Natural killer cell (primary cell): ENCODE data around the gene MRPS34. TPM values are rescaled to one million over a fixed set of nuclear protein-coding genes. Genes with fewer than 3 reads are reported as not detected.

Experiments
- ATAC-seq, 3 donors: fragments of 150-1000 bp in 2 of 3; fragments of 200-7000 bp in 1 of 3; cut with Tn5 transposase; 1 replicate in 1 of 3; 2 replicates in 2 of 3; pipeline ENCODE4 v1.10.0; 2021; ENCODE audit warnings: mild to moderate bottlenecking in 2 of 3, moderate library complexity in 2 of 3
- DNase-seq, 2 donors: peaks; one replicate each; pipeline versions ENCODE4 v3.0.0 to v3.0.0-alpha.2; 2013 to 2021; ENCODE audit warnings: mixed read lengths in 1 of 2
- H3K27ac ChIP-seq: one replicate; pipeline ENCODE4 v1.5.1; 2013; ENCODE audit warnings: mild to moderate bottlenecking, low read length
- H3K27me3 ChIP-seq: one replicate; pipeline ENCODE4 v1.6.1; 2013; ENCODE audit warnings: low read length; ENCODE audit not compliant: control insufficient read depth, insufficient read depth
- H3K36me3 ChIP-seq: one replicate; pipeline ENCODE4 v1.6.1; 2013; ENCODE audit warnings: low read length; ENCODE audit not compliant: control insufficient read depth, insufficient read depth
- H3K4me1 ChIP-seq: one replicate; pipeline ENCODE4 v1.6.1; 2013; ENCODE audit warnings: low read length; ENCODE audit not compliant: control insufficient read depth, insufficient read depth
- H3K4me3 ChIP-seq: one replicate; pipeline ENCODE4 v1.5.1; 2013; ENCODE audit warnings: low read length
- H3K9me3 ChIP-seq: one replicate; pipeline ENCODE4 v1.6.1; 2013; ENCODE audit warnings: low read length; ENCODE audit not compliant: control insufficient read depth, insufficient read depth
- H3K27ac Mint-ChIP-seq, 2 donors: one replicate each; pipeline ENCODE4 v1.8.0; 2022; ENCODE audit warnings: mild to moderate bottlenecking in 2 of 2, mixed read lengths in 2 of 2, moderate library complexity in 1 of 2
- H3K27me3 Mint-ChIP-seq, 2 donors: one replicate each; pipeline ENCODE4 v1.8.0; 2022; ENCODE audit warnings: low read depth in 2 of 2, mixed read lengths in 2 of 2
- H3K36me3 Mint-ChIP-seq: one replicate; pipeline ENCODE4 v1.8.0; 2022; ENCODE audit warnings: mixed read lengths
- H3K4me1 Mint-ChIP-seq, 2 donors: one replicate each; pipeline ENCODE4 v1.8.0; 2022; ENCODE audit warnings: mixed read lengths in 2 of 2
- H3K4me3 Mint-ChIP-seq: one replicate; pipeline ENCODE4 v1.8.0; 2022; ENCODE audit warnings: mild to moderate bottlenecking, moderate library complexity, mixed read lengths
- H3K9me3 Mint-ChIP-seq, 2 donors: one replicate each; pipeline ENCODE4 v1.8.0; 2022; ENCODE audit warnings: mixed read lengths in 2 of 2
- CTCF ChIP-seq: fragments of 200-600 bp; IDR thresholded peaks from one replicate; pipeline ENCODE4 v1.8.0; 2022; ENCODE audit warnings: antibody characterized with exemption
- WGBS: methylation state at CpG from one replicate; pipeline ENCODE4 v1.1.7; 2013; ENCODE audit warnings: missing lambda C conversion rate; ENCODE audit not compliant: insufficient coverage; 5-methylcytosine and 5-hydroxymethylcytosine counted together
- intact Hi-C: fragments of 100-400 bp; cut with micrococcal nuclease; formaldehyde crosslinking; loops from one replicate; pipeline ENCODE4 v1.14.2; 2022
- total RNA-seq, 4 donors: library from RNA; stranded (reverse); fragments of 120-200 nt in 1 of 4; gene quantifications; one replicate each; pipeline versions ENCODE4 v1.2.3 to v1.2.4, GENCODE V29; 2013 to 2022

MRPS34 gene
- total RNA-seq, 3 donors from 2014 or later (not counting 1 experiment from before 2014, with no cell fraction given): 26.5 to 42.0 (median 41.4) TPM

- Histone ChIP-seq H3K36me3 (peaks cover 47% of the 10 kb centered on the region), H3K9me3 (no peaks in the 10 kb centered on the region), H3K4me3 (no peak overlapping the region), H3K4me1 (peaks cover 1% of the 10 kb centered on the region), H3K27ac (no peak overlapping the region), H3K27me3 (no peaks in the 10 kb centered on the region)
- DNase-seq: no peak
- no peak overlapping the region for H3K4me3 Mint-ChIP-seq
- H3K36me3 Mint-ChIP-seq: no peaks in the 10 kb centered on the region
- H3K27me3 Mint-ChIP-seq: no peaks in the 10 kb centered on the region
- no peak for ATAC-seq
- peaks cover 0 to 5% of the 10 kb centered on the region in 2 donors for H3K4me1 Mint-ChIP-seq
- 97% methylated on average over 16 of the region's 16 CpGs for WGBS
- H3K9me3 Mint-ChIP-seq: no peaks in the 10 kb centered on the region
- no peak for TF ChIP-seq CTCF
- no peak overlapping the region for H3K27ac Mint-ChIP-seq
- intact Hi-C loops: no loop called here
Measured at GRCh38 chr16:1751946-1752345, 21.0 kb downstream of the MRPS34 start.

GRCh38 chr16:1749152-1750117 is 23.5 kb downstream of the MRPS34 start:
- intact Hi-C loops: no loop called here
- DNase-seq (no peak), ATAC-seq (no peak)
- Histone ChIP-seq H3K4me1 (no peaks in the 10 kb centered on the region), H3K27ac (no peak overlapping the region), H3K9me3 (no peaks in the 10 kb centered on the region), H3K36me3 (peaks cover 60% of the 10 kb centered on the region), H3K27me3 (no peaks in the 10 kb centered on the region), H3K4me3 (no peak overlapping the region)
- H3K36me3 Mint-ChIP-seq: peaks cover 5% of the 10 kb centered on the region
- H3K4me3 Mint-ChIP-seq: no peak overlapping the region
- H3K4me1 Mint-ChIP-seq: peaks cover 6% of the 10 kb centered on the region in 2 donors
- WGBS: 98% methylated on average over 25 of the region's 29 CpGs
- H3K9me3 Mint-ChIP-seq: no peaks in the 10 kb centered on the region
- H3K27me3 Mint-ChIP-seq: no peaks in the 10 kb centered on the region
- TF ChIP-seq CTCF: no peak
- H3K27ac Mint-ChIP-seq: no peak overlapping the region

- Histone ChIP-seq H3K27ac (no peak overlapping the region), H3K27me3 (no peaks in the 10 kb centered on the region), H3K4me1 (no peaks in the 10 kb centered on the region), H3K4me3 (no peak overlapping the region), H3K36me3 (peaks cover 62% of the 10 kb centered on the region), H3K9me3 (no peaks in the 10 kb centered on the region)
- Mint-ChIP-seq H3K4me1 (peaks cover 7% of the 10 kb centered on the region in 2 donors), H3K27ac (no peak overlapping the region), H3K9me3 (no peaks in the 10 kb centered on the region), H3K4me3 (no peak overlapping the region), H3K27me3 (no peaks in the 10 kb centered on the region), H3K36me3 (peaks cover 5% of the 10 kb centered on the region)
- ATAC-seq (no peak), DNase-seq (no peak)
- 96% methylated on average over 11 of the region's 11 CpGs for WGBS
- intact Hi-C loops: no loop called here
- no peak for TF ChIP-seq CTCF
Measured at GRCh38 chr16:1747934-1748333, 25.0 kb downstream of the MRPS34 start.
